BJ (cell line): ENCODE measurements around the gene MCRS1. TPM values are rescaled to one million over a fixed set of nuclear protein-coding genes. Genes with fewer than 3 reads are reported as not detected.

Source experiments
- CTCF ChIA-PET: fragments of 350-600 bp; formaldehyde crosslinking; extraction: SDS; loops from one replicate; lab custom pipeline; 2021; ENCODE audit warnings: antibody characterized with exemption, inconsistent platforms; lab: Yijun Ruan, JAX
- POLR2A ChIA-PET: fragments of 300-600 bp; sonication (Branson Sonifier 250); formaldehyde crosslinking; extraction: SDS; loops from one replicate; lab custom pipeline; 2021; ENCODE audit warnings: antibody characterized with exemption; lab: Charles Lee
- DNase-seq: peaks from one replicate; pipeline ENCODE4 v3.0.0-alpha.2; 2011; ENCODE audit warnings: low read depth
- H3K27me3 ChIP-seq: 2 replicates; pipeline ENCODE4 v1.6.0; 2011; ENCODE audit warnings: low read length; ENCODE audit not compliant: control insufficient read depth, insufficient read depth
- H3K36me3 ChIP-seq: 2 replicates; pipeline ENCODE4 v1.5.1; 2011; ENCODE audit warnings: low read length; ENCODE audit not compliant: control insufficient read depth, insufficient read depth
- H3K4me3 ChIP-seq: 2 replicates; pipeline ENCODE4 v1.5.1; 2011; ENCODE audit warnings: low read depth, mild to moderate bottlenecking, control low read depth, low read length
- polyA plus RNA-seq: library from polyadenylated mRNA; depleted of rRNA; stranded (reverse); fragments of >200 nt; gene quantifications from 2 replicates; pipeline ENCODE4 v1.2.3, GENCODE V29; 2011
- TF ChIP-seq, protein P1 (sequence below): IDR thresholded peaks from 2 replicates; pipeline ENCODE4 v1.5.1; 2011; ENCODE audit warnings: low read depth, mild to moderate bottlenecking, control low read depth, inconsistent platforms, low read length, moderate library complexity; ENCODE audit not compliant: insufficient read depth

The MCRS1 gene
- polyA plus RNA-seq, 1 experiment: 96.0 TPM

DNA sequence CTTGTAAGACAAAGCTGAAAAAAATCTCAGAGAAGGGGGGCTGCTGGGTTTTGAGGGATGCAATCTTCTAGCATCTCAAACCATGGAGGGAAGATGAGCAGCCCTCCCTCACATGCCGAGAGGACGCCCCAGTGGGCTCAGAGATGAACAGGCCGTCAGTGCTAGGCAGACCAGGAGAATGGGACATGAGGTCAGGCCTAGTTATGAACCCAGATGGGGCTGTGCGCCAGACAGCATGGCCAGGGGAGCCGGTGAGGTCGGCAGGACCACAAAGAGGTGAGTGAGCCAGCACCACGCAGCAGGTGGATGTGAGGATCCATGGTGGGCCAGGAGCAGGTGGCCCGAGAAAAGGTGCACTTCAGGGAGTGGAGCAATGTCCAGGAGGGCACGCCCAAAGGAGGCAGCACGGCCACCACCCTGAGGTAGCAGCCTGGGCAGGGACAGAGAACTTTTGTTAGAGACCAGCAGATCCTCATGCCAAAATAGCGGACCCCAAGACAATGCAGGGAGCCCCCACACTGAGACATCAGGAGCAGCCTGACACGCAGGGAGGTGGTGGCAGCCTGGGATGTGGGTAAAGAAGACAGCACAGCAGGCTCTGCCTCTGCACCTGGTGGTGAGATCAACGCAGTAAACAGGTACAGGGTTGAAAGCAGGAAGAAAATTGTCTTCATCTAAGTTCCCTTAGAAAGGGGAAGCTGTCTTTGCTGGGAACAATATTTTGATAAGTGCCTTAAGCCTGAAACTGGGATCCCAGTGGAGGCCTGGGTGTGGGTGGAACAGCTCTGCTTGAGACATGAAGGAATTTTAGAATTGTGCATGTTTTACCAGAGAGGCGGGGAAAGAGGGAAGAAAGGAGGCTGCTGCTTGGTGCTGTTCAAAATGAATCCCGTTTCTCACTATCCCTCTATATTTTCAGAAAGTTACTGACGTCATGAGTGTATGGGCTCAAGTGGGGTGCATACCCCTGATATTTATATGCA, 17.8 kb upstream of the MCRS1 start:
- no peak for DNase-seq
- TF ChIP-seq, protein P1, sequence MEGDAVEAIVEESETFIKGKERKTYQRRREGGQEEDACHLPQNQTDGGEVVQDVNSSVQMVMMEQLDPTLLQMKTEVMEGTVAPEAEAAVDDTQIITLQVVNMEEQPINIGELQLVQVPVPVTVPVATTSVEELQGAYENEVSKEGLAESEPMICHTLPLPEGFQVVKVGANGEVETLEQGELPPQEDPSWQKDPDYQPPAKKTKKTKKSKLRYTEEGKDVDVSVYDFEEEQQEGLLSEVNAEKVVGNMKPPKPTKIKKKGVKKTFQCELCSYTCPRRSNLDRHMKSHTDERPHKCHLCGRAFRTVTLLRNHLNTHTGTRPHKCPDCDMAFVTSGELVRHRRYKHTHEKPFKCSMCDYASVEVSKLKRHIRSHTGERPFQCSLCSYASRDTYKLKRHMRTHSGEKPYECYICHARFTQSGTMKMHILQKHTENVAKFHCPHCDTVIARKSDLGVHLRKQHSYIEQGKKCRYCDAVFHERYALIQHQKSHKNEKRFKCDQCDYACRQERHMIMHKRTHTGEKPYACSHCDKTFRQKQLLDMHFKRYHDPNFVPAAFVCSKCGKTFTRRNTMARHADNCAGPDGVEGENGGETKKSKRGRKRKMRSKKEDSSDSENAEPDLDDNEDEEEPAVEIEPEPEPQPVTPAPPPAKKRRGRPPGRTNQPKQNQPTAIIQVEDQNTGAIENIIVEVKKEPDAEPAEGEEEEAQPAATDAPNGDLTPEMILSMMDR: no peak
- H3K27me3 ChIP-seq: no peaks in the 10 kb centered on the region
- H3K36me3 ChIP-seq: peaks cover 7% of the 10 kb centered on the region
- ChIA-PET CTCF (interaction anchor here (1.0 to 1.1 kb wide), 2 partner anchors 21 to 47 kb away, joined by 3 read pairs; no protein-coding TSS in a partner anchor), POLR2A (no interaction called here)
- no peak overlapping the region for H3K4me3 ChIP-seq

DNA sequence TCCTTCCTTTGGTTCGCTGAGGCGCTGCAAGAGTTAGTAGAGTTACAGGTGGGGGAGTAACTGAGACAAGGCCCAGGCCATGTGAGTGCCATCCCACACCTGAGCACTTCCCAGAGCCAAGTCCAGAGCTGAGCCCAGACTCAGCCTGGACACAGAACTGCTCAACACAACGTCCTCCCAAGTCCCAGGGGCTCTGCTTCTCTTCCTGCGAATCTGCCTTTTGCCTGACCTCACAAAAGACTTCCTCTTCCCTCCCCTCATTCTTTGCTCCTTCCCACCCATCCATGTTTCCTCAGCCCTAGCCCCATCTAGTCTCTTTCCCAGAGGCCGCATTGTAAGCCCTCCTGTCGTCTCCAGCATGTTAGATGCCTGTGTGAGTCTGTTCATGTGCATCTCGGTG, 16.6 kb upstream of the MCRS1 start:
- Histone ChIP-seq H3K4me3 (no peak overlapping the region), H3K36me3 (peaks cover 7% of the 10 kb centered on the region), H3K27me3 (no peaks in the 10 kb centered on the region)
- TF ChIP-seq, protein P1: no peak
- POLR2A ChIA-PET: no interaction called here
- no peak for DNase-seq
- CTCF ChIA-PET: interaction anchor here (1.1 to 2.7 kb wide), 4 partner anchors 13 to 296 kb away, joined by 3 to 18 read pairs (median 4); no protein-coding TSS in a partner anchor

DNA sequence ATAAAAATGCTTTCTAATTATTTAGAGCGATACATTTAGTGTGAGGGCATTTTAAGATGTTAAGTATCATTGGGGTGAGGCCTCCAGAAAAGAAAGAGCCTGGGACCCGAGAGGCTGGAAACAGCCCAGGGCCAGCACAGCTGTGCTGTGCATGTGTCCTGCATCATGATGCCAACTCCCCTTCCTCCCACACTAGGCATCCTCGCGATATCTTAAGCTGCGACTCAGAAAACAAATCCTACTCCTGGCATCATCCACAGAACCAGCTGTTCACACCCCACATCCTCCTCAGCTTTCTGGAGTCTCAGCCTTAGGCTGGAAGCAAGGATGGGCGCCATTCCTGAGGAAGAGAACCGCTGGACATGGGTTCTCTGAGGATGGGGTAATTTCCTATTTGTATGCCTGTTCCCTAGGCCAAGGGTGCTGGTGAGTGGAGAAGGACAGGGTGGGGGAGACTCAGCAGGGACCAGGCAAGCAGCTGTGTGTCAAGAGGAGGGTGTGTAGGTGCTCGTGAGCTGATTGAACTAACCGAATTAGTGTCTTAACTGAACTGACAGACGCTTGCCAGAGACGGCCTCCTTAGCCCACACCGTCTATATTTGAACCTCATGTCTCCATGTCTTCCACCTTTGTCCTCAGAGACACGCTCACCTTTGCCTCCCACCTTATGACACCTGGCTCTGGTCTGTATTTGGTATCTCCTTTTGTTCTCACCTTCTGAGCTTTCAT, 15.6 kb upstream of the MCRS1 start:
- Histone ChIP-seq H3K36me3 (peaks cover 7% of the 10 kb centered on the region), H3K27me3 (no peaks in the 10 kb centered on the region), H3K4me3 (no peak overlapping the region)
- ChIA-PET CTCF (interaction anchor here (1.0 to 3.8 kb wide), 7 partner anchors 14 to 295 kb away, joined by 3 to 49 read pairs (median 5); partner anchors contain the start of gene MCRS1), POLR2A (no interaction called here)
- DNase-seq: no peak
- TF ChIP-seq, protein P1: no peak

- CTCF ChIA-PET: interaction anchor here (1.0 to 3.8 kb wide), 6 partner anchors 15 to 251 kb away, joined by 3 to 49 read pairs (median 4); partner anchors contain the start of gene MCRS1
- peaks cover 7% of the 10 kb centered on the region for H3K36me3 ChIP-seq
- POLR2A ChIA-PET: no interaction called here
- H3K27me3 ChIP-seq: no peaks in the 10 kb centered on the region
- TF ChIP-seq, protein P1: no peak
- no peak overlapping the region for H3K4me3 ChIP-seq
- DNase-seq: no peak
These were observed 14.9 kb upstream of the MCRS1 start for GRCh38 chr12:49582850-49583249.
